ENCODE results near the gene HMOX1.

DNA sequence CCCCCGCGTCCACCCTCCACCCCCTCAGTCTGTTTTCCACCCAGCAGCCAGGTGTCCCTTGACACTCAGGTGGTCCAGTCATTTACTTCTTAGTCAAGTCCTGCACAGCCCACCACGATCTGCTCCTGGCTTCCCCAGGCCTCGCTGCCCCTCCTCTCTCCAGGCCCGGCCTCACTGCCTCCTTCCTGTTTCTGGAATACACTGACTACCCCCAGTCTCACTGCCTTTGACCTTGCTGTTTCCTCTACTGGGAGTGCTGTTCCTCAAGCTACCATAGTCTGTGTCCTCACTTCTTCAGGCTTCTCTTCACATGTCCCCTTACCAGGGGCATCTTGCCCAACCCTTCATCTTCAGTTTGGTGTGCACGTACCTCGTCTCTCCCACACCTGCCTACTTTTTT is 26.5 kb downstream of the HMOX1 start:
- TF ChIP-seq POLR2A (IDR thresholded peaks at IDR 0.05), result no peak
- TF ChIP-seq, protein P1, sequence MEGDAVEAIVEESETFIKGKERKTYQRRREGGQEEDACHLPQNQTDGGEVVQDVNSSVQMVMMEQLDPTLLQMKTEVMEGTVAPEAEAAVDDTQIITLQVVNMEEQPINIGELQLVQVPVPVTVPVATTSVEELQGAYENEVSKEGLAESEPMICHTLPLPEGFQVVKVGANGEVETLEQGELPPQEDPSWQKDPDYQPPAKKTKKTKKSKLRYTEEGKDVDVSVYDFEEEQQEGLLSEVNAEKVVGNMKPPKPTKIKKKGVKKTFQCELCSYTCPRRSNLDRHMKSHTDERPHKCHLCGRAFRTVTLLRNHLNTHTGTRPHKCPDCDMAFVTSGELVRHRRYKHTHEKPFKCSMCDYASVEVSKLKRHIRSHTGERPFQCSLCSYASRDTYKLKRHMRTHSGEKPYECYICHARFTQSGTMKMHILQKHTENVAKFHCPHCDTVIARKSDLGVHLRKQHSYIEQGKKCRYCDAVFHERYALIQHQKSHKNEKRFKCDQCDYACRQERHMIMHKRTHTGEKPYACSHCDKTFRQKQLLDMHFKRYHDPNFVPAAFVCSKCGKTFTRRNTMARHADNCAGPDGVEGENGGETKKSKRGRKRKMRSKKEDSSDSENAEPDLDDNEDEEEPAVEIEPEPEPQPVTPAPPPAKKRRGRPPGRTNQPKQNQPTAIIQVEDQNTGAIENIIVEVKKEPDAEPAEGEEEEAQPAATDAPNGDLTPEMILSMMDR (IDR thresholded peaks at IDR 0.05), result no peak

Data from adrenal gland (tissue), 5 donors.